H1 (cell line): Measurements from ENCODE around the gene SCRN1. TPM values are rescaled to one million over a fixed set of nuclear protein-coding genes. Genes with fewer than 3 reads are reported as not detected.

Experiments
- CTCF ChIA-PET: fragments of 300-600 bp; sonication (Branson Sonifier 250); formaldehyde crosslinking; loops from one replicate; lab custom pipeline; 2021; ENCODE audit not compliant: partially characterized antibody; lab: Charles Lee
- POLR2A ChIA-PET: fragments of 300-600 bp; sonication (Branson Sonifier 250); formaldehyde crosslinking; loops from one replicate; lab custom pipeline; 2021; ENCODE audit warnings: inconsistent platforms; ENCODE audit not compliant: partially characterized antibody; lab: Charles Lee
- DNase-seq, 2 experiments: peaks; one replicate each; pipeline versions ENCODE4 v3.0.0 to v3.0.0-alpha.2; 2010 to 2022; ENCODE audit warnings: low spot score in 2 of 2, low read depth in 1 of 2, mixed read lengths in 1 of 2
- FAIRE-seq: peaks from 2 replicates; lab custom pipeline; 2011; peaks lifted over from hg19 to GRCh38; lab: Jason Lieb, UNC
- H2AFZ ChIP-seq: 2 replicates; pipeline ENCODE4 v1.8.1; 2012; ENCODE audit warnings: low read length, inconsistent platforms
- H2AK5ac ChIP-seq: 2 replicates; pipeline ENCODE4 v1.6.1; 2013; ENCODE audit warnings: low read depth, low read length
- H2BK120ac ChIP-seq: replicated peaks from 2 replicates; pipeline ENCODE3; 2013; ENCODE audit warnings: low read depth, low read length, inconsistent platforms
- H2BK12ac ChIP-seq: 2 replicates; pipeline ENCODE4 v1.6.1; 2013; ENCODE audit warnings: low read depth, low read length
- H2BK15ac ChIP-seq: 2 replicates; pipeline ENCODE4 v1.6.1; 2013; ENCODE audit warnings: low read length
- H2BK20ac ChIP-seq: 2 replicates; pipeline ENCODE4 v1.6.1; 2013; ENCODE audit warnings: low read length
- H2BK5ac ChIP-seq: 2 replicates; pipeline ENCODE4 v1.6.1; 2013; ENCODE audit warnings: low read depth, low read length
- H3K14ac ChIP-seq: 2 replicates; pipeline ENCODE4 v1.6.1; 2013; ENCODE audit warnings: inconsistent platforms; ENCODE audit not compliant: insufficient read length
- H3K18ac ChIP-seq: 2 replicates; pipeline ENCODE4 v1.6.1; 2013; ENCODE audit warnings: low read length; ENCODE audit errors: extremely low read depth
- H3K23ac ChIP-seq: 2 replicates; pipeline ENCODE4 v1.6.1; 2013; ENCODE audit warnings: inconsistent platforms; ENCODE audit not compliant: insufficient read length
- H3K23me2 ChIP-seq: 2 replicates; pipeline ENCODE4 v1.6.1; 2013; ENCODE audit warnings: low read depth, low read length
- H3K27ac ChIP-seq: 2 replicates; pipeline ENCODE4 v1.6.1; 2011; ENCODE audit warnings: low read depth, low read length, inconsistent platforms
- H3K27me3 ChIP-seq, 4 experiments: replicated peaks in 1 of 4; 1 replicate in 1 of 4; 2 replicates in 3 of 4; pipeline versions ENCODE4 v1.6.1 to v1.8.1; 2011 to 2013; ENCODE audit warnings: low read length in 3 of 4, mild to moderate bottlenecking in 3 of 4, inconsistent platforms in 2 of 4, mixed read lengths in 2 of 4, moderate library complexity in 1 of 4; ENCODE audit not compliant: control insufficient read depth in 3 of 4, insufficient read depth in 3 of 4; ENCODE audit errors: extremely low read depth in 1 of 4
- H3K36me3 ChIP-seq, 4 experiments: 2 replicates each; pipeline versions ENCODE4 v1.6.1 to v1.8.1; 2011 to 2013; ENCODE audit warnings: mild to moderate bottlenecking in 4 of 4, low read length in 3 of 4, moderate library complexity in 2 of 4, control low read depth in 1 of 4, inconsistent platforms in 1 of 4; ENCODE audit not compliant: insufficient read depth in 4 of 4, control insufficient read depth in 2 of 4
- H3K4ac ChIP-seq: replicated peaks from 2 replicates; pipeline ENCODE3; 2013; ENCODE audit warnings: low read length, low read depth, mixed read lengths, inconsistent platforms; ENCODE audit not compliant: insufficient read length
- H3K4me1 ChIP-seq, 4 experiments: replicated peaks in 1 of 4; 1 replicate in 1 of 4; 2 replicates in 3 of 4; pipeline versions ENCODE4 v1.6.1 to v1.8.1; 2011 to 2013; ENCODE audit warnings: low read length in 3 of 4, inconsistent platforms in 2 of 4, mixed read lengths in 1 of 4; ENCODE audit not compliant: insufficient read depth in 4 of 4, control insufficient read depth in 3 of 4
- H3K4me2 ChIP-seq, 2 experiments: 2 replicates each; pipeline versions ENCODE4 v1.6.1 to v1.8.1; 2011 to 2013; ENCODE audit warnings: low read depth in 2 of 2, low read length in 2 of 2, control low read depth in 1 of 2, inconsistent platforms in 1 of 2, mild to moderate bottlenecking in 1 of 2; ENCODE audit not compliant: insufficient read depth in 1 of 2
- H3K4me3 ChIP-seq, 4 experiments: fragments of 200-600, 300-600 bp in 1 of 4; sonication (generic), shearing (Covaris generic), sonication (Bioruptor Twin) in 1 of 4; 2 replicates each; pipeline versions ENCODE4 v1.5.1 to v1.8.1; 2011 to 2016; ENCODE audit warnings: low read length in 4 of 4, low read depth in 3 of 4, control low read depth in 2 of 4, inconsistent platforms in 2 of 4, mild to moderate bottlenecking in 2 of 4, mixed read lengths in 1 of 4, moderate library complexity in 1 of 4; ENCODE audit not compliant: insufficient read depth in 2 of 4; ENCODE audit errors: extremely low read depth in 1 of 4
- H3K56ac ChIP-seq: replicated peaks from 2 replicates; pipeline ENCODE3; 2013; ENCODE audit warnings: low read depth, mild to moderate bottlenecking, mixed read lengths, low read length, inconsistent platforms; ENCODE audit not compliant: insufficient read length
- H3K79me1 ChIP-seq: 2 replicates; pipeline ENCODE4 v1.6.1; 2013; ENCODE audit warnings: low read depth, low read length, control low read depth
- H3K79me2 ChIP-seq, 2 experiments: 2 replicates each; pipeline versions ENCODE4 v1.6.1 to v1.8.1; 2012 to 2013; ENCODE audit warnings: low read length in 2 of 2, mild to moderate bottlenecking in 2 of 2, inconsistent platforms in 1 of 2; ENCODE audit not compliant: insufficient read depth in 2 of 2, control insufficient read depth in 1 of 2
- H3K9ac ChIP-seq, 4 experiments: replicated peaks in 1 of 4; 1 replicate in 1 of 4; 2 replicates in 3 of 4; pipeline versions ENCODE4 v1.6.1 to v1.8.1; 2011 to 2013; ENCODE audit warnings: low read depth in 3 of 4, low read length in 3 of 4, control low read depth in 2 of 4, mild to moderate bottlenecking in 2 of 4, moderate library complexity in 2 of 4, inconsistent platforms in 1 of 4; ENCODE audit errors: extremely low read depth in 1 of 4
- H3K9me3 ChIP-seq, 2 experiments: 2 replicates each; pipeline versions ENCODE4 v1.6.1 to v1.8.1; 2012 to 2013; ENCODE audit warnings: mild to moderate bottlenecking in 2 of 2, moderate library complexity in 2 of 2, control low read depth in 1 of 2, inconsistent platforms in 1 of 2, low read depth in 1 of 2, low read length in 1 of 2, mixed read lengths in 1 of 2; ENCODE audit not compliant: insufficient read depth in 2 of 2
- H4K20me1 ChIP-seq, 2 experiments: replicated peaks in 1 of 2; 2 replicates each; pipeline versions ENCODE3 to v1.8.1; 2011 to 2013; ENCODE audit warnings: inconsistent platforms in 2 of 2, low read length in 2 of 2, mild to moderate bottlenecking in 1 of 2; ENCODE audit not compliant: insufficient read depth in 2 of 2, control insufficient read depth in 1 of 2
- H4K5ac ChIP-seq: 2 replicates; pipeline ENCODE4 v1.6.1; 2013; ENCODE audit warnings: low read length, low read depth, mixed read lengths, inconsistent platforms; ENCODE audit not compliant: insufficient read length
- H4K8ac ChIP-seq: 2 replicates; pipeline ENCODE4 v1.8.0; 2013; ENCODE audit warnings: mild to moderate bottlenecking, moderate library complexity, low read length, inconsistent platforms; ENCODE audit not compliant: insufficient read depth; ENCODE audit errors: extremely low read depth
- H4K91ac ChIP-seq: replicated peaks from 2 replicates; pipeline ENCODE3; 2013; ENCODE audit warnings: low read length, mixed read lengths, inconsistent platforms; ENCODE audit not compliant: insufficient read length
- BCL11A ChIP-seq, 2 experiments: IDR thresholded peaks; one replicate each; pipeline ENCODE4 v1.6.1; 2011; ENCODE audit warnings: low read depth in 2 of 2, low read length in 2 of 2, mild to moderate bottlenecking in 2 of 2
- EGR1 ChIP-seq: IDR thresholded peaks from 2 replicates; pipeline ENCODE4 v1.6.1; 2011; ENCODE audit warnings: low read depth, low read length, borderline replicate concordance
- JUN ChIP-seq: IDR thresholded peaks from 2 replicates; pipeline ENCODE4 v1.6.1; 2011; ENCODE audit warnings: low read depth, mild to moderate bottlenecking, improper control_type of control experiment, low read length
- JUND ChIP-seq: IDR thresholded peaks from 2 replicates; pipeline ENCODE4 v1.6.1; 2011; ENCODE audit warnings: mild to moderate bottlenecking, improper control_type of control experiment, low read length
- KDM4A ChIP-seq: IDR thresholded peaks from one replicate; pipeline ENCODE4 v1.7.1; 2012; ENCODE audit warnings: low read depth, mild to moderate bottlenecking, moderate library complexity, low read length, inconsistent platforms; ENCODE audit not compliant: severe bottlenecking
- KDM5A ChIP-seq: fragments of 200-600 bp; IDR thresholded peaks from 2 replicates; pipeline ENCODE4 v1.7.1; 2012; ENCODE audit warnings: mild to moderate bottlenecking, low read length, inconsistent platforms, mixed read lengths
- POLR2AphosphoS5 ChIP-seq: IDR thresholded peaks from 2 replicates; pipeline ENCODE4 v1.6.1; 2011; ENCODE audit warnings: low read depth, low read length
- POU5F1 ChIP-seq: IDR thresholded peaks from 2 replicates; pipeline ENCODE4 v1.6.1; 2011; ENCODE audit warnings: low read depth, mild to moderate bottlenecking, low read length, moderate library complexity
- RAD21 ChIP-seq, 2 experiments: IDR thresholded peaks in 1 of 2; conservative IDR thresholded peaks in 1 of 2; 2 replicates each; pipeline ENCODE4 v1.6.1; 2011; ENCODE audit warnings: low read depth in 2 of 2, low read length in 2 of 2, improper control_type of control experiment in 1 of 2, inconsistent platforms in 1 of 2, mild to moderate bottlenecking in 1 of 2, moderate library complexity in 1 of 2
- RXRA ChIP-seq: IDR thresholded peaks from 2 replicates; pipeline ENCODE4 v1.6.1; 2011; ENCODE audit warnings: low read depth, mild to moderate bottlenecking, low read length, moderate library complexity; ENCODE audit not compliant: insufficient read depth
- SUZ12 ChIP-seq: fragments of 200-600 bp; sonication (generic); IDR thresholded peaks from 2 replicates; pipeline ENCODE4 v1.6.1; 2012; ENCODE audit warnings: mild to moderate bottlenecking, inconsistent platforms, low read length, moderate library complexity, mixed read lengths
- TAF7 ChIP-seq: optimal IDR thresholded peaks from 2 replicates; pipeline ENCODE3; 2011; ENCODE audit warnings: low read depth, mild to moderate bottlenecking, inconsistent platforms, low read length, moderate library complexity, borderline replicate concordance
- YY1 ChIP-seq: IDR thresholded peaks from 2 replicates; pipeline ENCODE4 v1.6.1; 2011; ENCODE audit warnings: low read depth, mild to moderate bottlenecking, low read length
- WGBS, 2 experiments: shearing (Covaris generic) in 1 of 2; methylation state at CpG; one replicate each; pipeline versions ENCODE4 v1.1.6 to v1.1.7; 2013 to 2015; ENCODE audit warnings: low lambda C conversion rate in 2 of 2, mixed read lengths in 2 of 2, inconsistent platforms in 1 of 2, low coverage in 1 of 2, missing lambda C conversion rate in 1 of 2; ENCODE audit not compliant: insufficient replicate concordance in 2 of 2, insufficient coverage in 1 of 2, insufficient read length in 1 of 2; ENCODE audit errors: extremely low coverage in 1 of 2, missing lambda C conversion rate in 1 of 2; 5-methylcytosine and 5-hydroxymethylcytosine counted together
- polyA plus RNA-seq, 7 experiments: library from polyadenylated mRNA; depleted of rRNA in 3 of 7; stranded (reverse) in 5 of 7; unstranded in 2 of 7; fragments of >200 nt in 5 of 7; fragments of 200-250 nt in 2 of 7; gene quantifications; 1 replicate in 5 of 7; 2 replicates in 1 of 7; 4 replicates in 1 of 7; pipeline versions ENCODE4 v1.2.1 to v1.2.3, GENCODE V29; 2011 to 2013; ENCODE audit warnings: missing spikeins in 2 of 7, mixed read lengths in 2 of 7
- total RNA-seq: library from RNA; stranded (reverse); fragmentation: NEBNext Ultra II Directional; extraction: Animal tissue kit (Norgen Biotek cat#: 25700); gene quantifications from 2 replicates; pipeline ENCODE4 v1.2.1, GENCODE V29; 2021
- TF ChIP-seq, protein P1 (sequence below): IDR thresholded peaks from 2 replicates; pipeline ENCODE4 v1.6.1; 2011; ENCODE audit warnings: low read length, improper control_type of control experiment

The SCRN1 gene
- total and polyA plus RNA-seq, 2 of the 8 experiments (the other 6 are each of a cell fraction or from before 2014, with no cell fraction given): 36.0 to 75.8 TPM

DNA sequence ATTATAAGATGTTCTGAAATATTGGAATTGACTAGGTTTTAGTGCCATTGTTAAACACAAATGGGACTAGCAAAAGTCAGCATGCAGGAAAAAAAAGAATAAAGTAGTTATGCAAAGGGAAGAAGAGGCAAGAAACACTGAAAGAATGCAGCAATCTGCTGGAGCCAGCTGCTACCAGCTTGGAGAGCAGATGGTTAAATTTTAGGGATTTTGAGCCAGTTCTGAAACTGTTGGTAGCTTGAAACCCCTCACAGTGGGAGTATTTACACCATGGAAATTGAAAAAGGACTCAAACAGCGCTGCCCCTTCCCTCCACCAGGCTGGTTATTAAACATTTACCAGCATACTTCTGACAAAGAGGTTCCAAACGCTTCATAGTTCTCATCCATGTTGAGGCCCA lies 41.0 kb downstream of the SCRN1 start:
- Histone ChIP-seq H3K4me3 (no peak overlapping the region), H2BK15ac (no peak overlapping the region), H3K4me2 (no peak overlapping the region), H3K27ac (no peak overlapping the region), H4K8ac (no peak overlapping the region), H2AK5ac (no peak overlapping the region), H3K23me2 (no peaks in the 10 kb centered on the region), H3K4ac (no peak overlapping the region), H2BK20ac (no peak overlapping the region), H3K18ac (no peak overlapping the region), H2AFZ (no peak overlapping the region), H3K79me1 (peaks cover 5% of the 10 kb centered on the region), H2BK5ac (no peak overlapping the region), H3K23ac (no peak overlapping the region), H3K79me2 (no peaks in the 10 kb centered on the region), H3K36me3 (peaks cover 5 to 54% (median 17%) of the 10 kb centered on the region in 4 experiments; a peak in 6 of 8 replicates), H2BK120ac (no peak overlapping the region), H4K91ac (no peak overlapping the region), H3K14ac (no peak overlapping the region), H4K20me1 (no peaks in the 10 kb centered on the region), H3K56ac (no peak overlapping the region), H4K5ac (no peak overlapping the region), H3K4me1 (no peaks in the 10 kb centered on the region), H3K27me3 (no peaks in the 10 kb centered on the region), H3K9ac (no peak overlapping the region), H2BK12ac (no peak overlapping the region), H3K9me3 (no peaks in the 10 kb centered on the region)
- WGBS, 2 experiments: 92% methylated on average over 2 of the region's 2 CpGs; no CpG with 5 or more reads in 1 of the 2 experiments
- ChIA-PET POLR2A (no interaction called here), CTCF (interaction anchor here (0.6 to 7.2 kb wide), 4 partner anchors 28 to 115 kb away, joined by 3 to 49 read pairs (median 6); no protein-coding TSS in a partner anchor)
- DNase-seq (no peak), FAIRE-seq (no peak)
- TF ChIP-seq POLR2AphosphoS5 (no peak), EGR1 (no peak), SUZ12 (no peak), JUND (no peak), POU5F1 (no peak), TAF7 (no peak), YY1 (no peak), JUN (no peak), KDM5A (no peak), RXRA (no peak), KDM4A (no peak), BCL11A (IDR thresholded peaks at IDR 0.05; ENCODE audit: low read depth in 2 of 2, low read length in 2 of 2) (no peak), RAD21 (IDR thresholded peaks at IDR 0.05 in 1 of 2, conservative IDR thresholded peaks at IDR 0.05 in 1 of 2; ENCODE audit: low read depth in 2 of 2, low read length in 2 of 2) (no peak)
- TF ChIP-seq, protein P1, sequence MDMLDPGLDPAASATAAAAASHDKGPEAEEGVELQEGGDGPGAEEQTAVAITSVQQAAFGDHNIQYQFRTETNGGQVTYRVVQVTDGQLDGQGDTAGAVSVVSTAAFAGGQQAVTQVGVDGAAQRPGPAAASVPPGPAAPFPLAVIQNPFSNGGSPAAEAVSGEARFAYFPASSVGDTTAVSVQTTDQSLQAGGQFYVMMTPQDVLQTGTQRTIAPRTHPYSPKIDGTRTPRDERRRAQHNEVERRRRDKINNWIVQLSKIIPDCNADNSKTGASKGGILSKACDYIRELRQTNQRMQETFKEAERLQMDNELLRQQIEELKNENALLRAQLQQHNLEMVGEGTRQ: no peak
